HCT116 (cell line): ENCODE measurements around the gene UGT2B7. TPM values are rescaled to one million over a fixed set of nuclear protein-coding genes. Genes with fewer than 3 reads are reported as not detected.
A peak's percentile ranks its signal among the peaks of the same experiment; 100 is the strongest.

Experiments
- ATAC-seq: fragments of 200-7000 bp; cut with Tn5 transposase; 2 replicates; pipeline ENCODE4 v1.9.1; 2020; ENCODE audit warnings: mild to moderate bottlenecking, moderate library complexity
- BruUV-seq: library from RNA; stranded (reverse); fragments of 400-500 nt; replicated peaks from 2 replicates; lab custom pipeline; 2021; lab: Mats Ljungman, UMichigan
- CTCF ChIA-PET: fragments of 300-600 bp; sonication (Branson Sonifier 250); formaldehyde crosslinking; loops from one replicate; lab custom pipeline; 2021; ENCODE audit warnings: antibody characterized with exemption; lab: Charles Lee
- POLR2A ChIA-PET: fragments of 300-600, 350-600 bp; sonication (Branson Sonifier 250); formaldehyde crosslinking; loops from one replicate; lab custom pipeline; 2021; ENCODE audit warnings: antibody characterized with exemption; lab: Charles Lee
- RAD21 ChIA-PET, 2 experiments: fragments of 300-600 bp; sonication (Branson Sonifier 250); formaldehyde crosslinking; loops; one replicate each; lab custom pipeline; 2023; ENCODE audit warnings: low total read pairs in 2 of 2; ENCODE audit not compliant: uncharacterized antibody in 2 of 2, unreplicated experiment in 2 of 2, low non-redundant PET in 1 of 2; lab: Charles Lee
- DNase-seq: peaks from one replicate; pipeline ENCODE4 v3.0.0-alpha.2; 2010; ENCODE audit warnings: low read depth, low spot score
- H2AFZ ChIP-seq: fragments of 200-600 bp; shearing (Covaris generic), sonication (generic); 2 replicates; pipeline ENCODE4 v1.6.1; 2017; ENCODE audit warnings: low read depth, mixed run types, mixed read lengths, antibody characterized with exemption, low read length; ENCODE audit not compliant: poor library complexity, severe bottlenecking
- H3K27ac ChIP-seq: 2 replicates; pipeline ENCODE4 v1.5.1; 2012; ENCODE audit warnings: low read depth, low read length
- H3K27me3 ChIP-seq: fragments of 200-600 bp; sonication (generic); 2 replicates; pipeline ENCODE4 v1.6.1; 2016; ENCODE audit warnings: mixed run types, low read length, mixed read lengths; ENCODE audit not compliant: insufficient read depth
- H3K36me3 ChIP-seq, 2 experiments: fragments of 200-500 bp in 1 of 2; fragments of 200-600 bp in 1 of 2; sonication (Bioruptor generic) in 1 of 2; sonication (generic) in 1 of 2; 2 replicates each; pipeline versions ENCODE4 v1.5.1 to v1.6.1; 2014 to 2016; ENCODE audit warnings: low read length in 2 of 2, inconsistent platforms in 1 of 2, mixed read lengths in 1 of 2, mixed run types in 1 of 2; ENCODE audit not compliant: insufficient read depth in 2 of 2, control insufficient read depth in 1 of 2
- H3K4me1 ChIP-seq, 2 experiments: fragments of 200-600 bp in 1 of 2; sonication (generic) in 1 of 2; 2 replicates each; pipeline versions ENCODE4 v1.5.1 to v1.6.1; 2012 to 2017; ENCODE audit warnings: low read length in 2 of 2, inconsistent platforms in 1 of 2, mild to moderate bottlenecking in 1 of 2, mixed read lengths in 1 of 2, mixed run types in 1 of 2, moderate library complexity in 1 of 2; ENCODE audit not compliant: insufficient read depth in 2 of 2, control insufficient read depth in 1 of 2
- H3K4me2 ChIP-seq: fragments of 200-600 bp; sonication (generic); 2 replicates; pipeline ENCODE4 v1.6.1; 2017; ENCODE audit warnings: mixed run types, low read length, mixed read lengths
- H3K4me3 ChIP-seq, 2 experiments: fragments of 200-600 bp in 1 of 2; sonication (generic) in 1 of 2; replicated peaks in 1 of 2; 2 replicates each; pipeline ENCODE4 v1.5.1; 2011 to 2016; ENCODE audit warnings: low read length in 2 of 2, control low read depth in 1 of 2, low read depth in 1 of 2, mild to moderate bottlenecking in 1 of 2, mixed read lengths in 1 of 2, mixed run types in 1 of 2
- H3K79me2 ChIP-seq: fragments of 200-600 bp; sonication (generic); 2 replicates; pipeline ENCODE4 v1.6.1; 2017; ENCODE audit warnings: mild to moderate bottlenecking, mixed run types, low read length, moderate library complexity, mixed read lengths; ENCODE audit not compliant: insufficient read depth
- H3K9ac ChIP-seq: fragments of 200-600 bp; sonication (generic); 2 replicates; pipeline ENCODE4 v1.6.1; 2016; ENCODE audit warnings: low read length, mixed read lengths
- H3K9me2 ChIP-seq: fragments of 200-600 bp; sonication (generic), shearing (Covaris generic); 2 replicates; pipeline ENCODE4 v1.6.1; 2017; ENCODE audit warnings: mixed run types, mild to moderate bottlenecking, moderate library complexity; ENCODE audit not compliant: insufficient read depth
- H3K9me3 ChIP-seq, 2 experiments: fragments of 200-500 bp in 1 of 2; fragments of 200-600 bp in 1 of 2; sonication (Bioruptor generic) in 1 of 2; sonication (generic) in 1 of 2; 2 replicates each; pipeline ENCODE4 v1.6.1; 2014 to 2017; ENCODE audit warnings: low read length in 2 of 2, mixed read lengths in 2 of 2, inconsistent platforms in 1 of 2, low read depth in 1 of 2, mild to moderate bottlenecking in 1 of 2, mixed run types in 1 of 2, moderate library complexity in 1 of 2; ENCODE audit not compliant: control insufficient read depth in 1 of 2, insufficient read depth in 1 of 2
- H4K20me1 ChIP-seq: fragments of 200-600 bp; sonication (generic), shearing (Covaris generic); 2 replicates; pipeline ENCODE4 v1.6.1; 2017; ENCODE audit warnings: mixed run types, mild to moderate bottlenecking, moderate library complexity; ENCODE audit not compliant: insufficient read depth
- CEBPB ChIP-seq: IDR thresholded peaks from 2 replicates; pipeline ENCODE4 v1.6.1; 2012; ENCODE audit warnings: low read depth
- ELF1 ChIP-seq: IDR thresholded peaks from 2 replicates; pipeline ENCODE4 v1.6.1; 2012; ENCODE audit warnings: low read depth, borderline replicate concordance
- EZH2phosphoT487 ChIP-seq: fragments of 200-600 bp; IDR thresholded peaks from 2 replicates; pipeline ENCODE4 v1.6.1; 2018; ENCODE audit warnings: antibody characterized with exemption, borderline replicate concordance
- FOSL1 ChIP-seq: IDR thresholded peaks from 2 replicates; pipeline ENCODE4 v1.6.1; 2012; ENCODE audit warnings: low read depth
- POLR2AphosphoS5 ChIP-seq: IDR thresholded peaks from 2 replicates; pipeline ENCODE4 v1.6.1; 2011; ENCODE audit warnings: mild to moderate bottlenecking, low read depth, low read length, moderate library complexity
- RAD21 ChIP-seq: IDR thresholded peaks from 2 replicates; pipeline ENCODE4 v1.6.1; 2012; ENCODE audit warnings: low read depth, mild to moderate bottlenecking
- YY1 ChIP-seq: IDR thresholded peaks from 2 replicates; pipeline ENCODE4 v1.6.1; 2011; ENCODE audit warnings: low read length, low read depth, moderate library complexity, mild to moderate bottlenecking; ENCODE audit not compliant: insufficient replicate concordance; ENCODE audit errors: extremely low read depth
- intact Hi-C: fragments of 100-400 bp; cut with micrococcal nuclease; formaldehyde crosslinking; loops from 2 replicates; pipeline ENCODE4 v1.10.0; 2022
- total RNA-seq: library from RNA; stranded (reverse); gene quantifications from one replicate; pipeline ENCODE4 v1.2.1, GENCODE V29; 2021; ENCODE audit not compliant: unreplicated experiment
- TF ChIP-seq, protein P1 (sequence below), 3 experiments: fragments of 200-600 bp in 1 of 3; sonication (generic) in 1 of 3; IDR thresholded peaks in 2 of 3; conservative IDR thresholded peaks in 1 of 3; 2 replicates each; pipeline ENCODE4 v1.5.1; 2012 to 2017; ENCODE audit warnings: low read depth in 2 of 3, low read length in 2 of 3, antibody characterized with exemption in 1 of 3, borderline replicate concordance in 1 of 3, control low read depth in 1 of 3, mild to moderate bottlenecking in 1 of 3, mixed read lengths in 1 of 3, mixed run types in 1 of 3, moderate library complexity in 1 of 3; ENCODE audit not compliant: insufficient read depth in 1 of 3
- TF ChIP-seq, protein P2 (sequence below): IDR thresholded peaks from 2 replicates; pipeline ENCODE4 v1.6.1; 2011; ENCODE audit warnings: mild to moderate bottlenecking, low read length, moderate library complexity; ENCODE audit not compliant: insufficient replicate concordance; ENCODE audit errors: extremely low read depth

Gene UGT2B7
- total RNA-seq, 1 experiment from 2014 or later = not detected

DNA sequence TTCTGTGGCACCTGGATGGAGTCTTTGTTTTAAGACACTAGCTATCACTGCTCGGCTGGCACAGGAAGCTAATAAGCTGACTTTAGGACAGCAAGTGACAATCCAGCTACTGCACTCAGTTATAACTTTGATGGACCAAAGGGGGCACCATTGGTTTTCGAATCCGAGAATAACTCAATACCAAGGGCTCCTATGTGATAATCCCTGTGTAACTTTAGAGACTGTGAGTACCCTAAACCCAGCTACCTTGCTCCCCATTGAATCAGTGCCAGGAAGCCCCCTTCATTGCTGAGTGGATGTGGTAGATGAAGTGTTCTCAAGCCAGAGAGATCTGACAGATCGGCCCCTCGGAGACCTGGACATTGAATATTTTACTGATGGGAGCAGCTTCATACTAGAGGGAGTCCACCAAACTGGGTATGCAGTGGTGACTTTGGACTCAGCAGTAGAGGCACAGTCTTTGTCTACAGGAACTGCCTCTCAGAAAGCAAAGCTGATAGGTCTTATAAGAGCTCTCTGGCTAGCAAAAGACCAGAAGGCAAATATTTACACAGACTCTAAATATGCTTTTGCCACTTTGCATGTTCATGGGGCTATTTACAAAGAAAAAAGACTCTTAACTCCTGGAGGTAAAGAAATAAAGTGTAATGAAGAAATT, 35.5 kb upstream of the UGT2B7 start:
- DNase-seq = no peak
- POLR2A ChIA-PET = no interaction called here
- TF ChIP-seq CEBPB = no peak
- TF ChIP-seq, protein P1, sequence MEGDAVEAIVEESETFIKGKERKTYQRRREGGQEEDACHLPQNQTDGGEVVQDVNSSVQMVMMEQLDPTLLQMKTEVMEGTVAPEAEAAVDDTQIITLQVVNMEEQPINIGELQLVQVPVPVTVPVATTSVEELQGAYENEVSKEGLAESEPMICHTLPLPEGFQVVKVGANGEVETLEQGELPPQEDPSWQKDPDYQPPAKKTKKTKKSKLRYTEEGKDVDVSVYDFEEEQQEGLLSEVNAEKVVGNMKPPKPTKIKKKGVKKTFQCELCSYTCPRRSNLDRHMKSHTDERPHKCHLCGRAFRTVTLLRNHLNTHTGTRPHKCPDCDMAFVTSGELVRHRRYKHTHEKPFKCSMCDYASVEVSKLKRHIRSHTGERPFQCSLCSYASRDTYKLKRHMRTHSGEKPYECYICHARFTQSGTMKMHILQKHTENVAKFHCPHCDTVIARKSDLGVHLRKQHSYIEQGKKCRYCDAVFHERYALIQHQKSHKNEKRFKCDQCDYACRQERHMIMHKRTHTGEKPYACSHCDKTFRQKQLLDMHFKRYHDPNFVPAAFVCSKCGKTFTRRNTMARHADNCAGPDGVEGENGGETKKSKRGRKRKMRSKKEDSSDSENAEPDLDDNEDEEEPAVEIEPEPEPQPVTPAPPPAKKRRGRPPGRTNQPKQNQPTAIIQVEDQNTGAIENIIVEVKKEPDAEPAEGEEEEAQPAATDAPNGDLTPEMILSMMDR (IDR thresholded peaks at IDR 0.05 in 2 of 3, conservative IDR thresholded peaks at IDR 0.05 in 1 of 3; ENCODE audit: borderline replicate concordance in 1 of 3, insufficient read depth in 1 of 3, low read depth in 2 of 3, low read length in 2 of 3) = 0 out of 6 replicates have a peak, but pooled peaks of 1 of the 3 experiments have one; percentile 19
- TF ChIP-seq, all 23 proteins: peak for 1
- no peak overlapping the region for H2AFZ ChIP-seq
- no peaks in the 10 kb centered on the region for H3K4me1 ChIP-seq
- ATAC-seq = peak; percentile 57; the same call in 1 of the 2 replicates
- no peaks in the 10 kb centered on the region for H3K27me3 ChIP-seq
- H3K79me2 ChIP-seq = no peaks in the 10 kb centered on the region
- H3K4me2 ChIP-seq = no peak overlapping the region
- ChIA-PET RAD21 (interaction anchor here in 1 of 2 experiments (0.6 kb wide), 1 partner anchor 275 kb away, joined by 5 read pairs; no protein-coding TSS in a partner anchor), CTCF (no interaction called here)
- H3K27ac ChIP-seq = no peak overlapping the region
- intact Hi-C loops = no loop called here
- no peak overlapping the region for H3K9ac ChIP-seq
- BruUV-seq = no TSS peak
- H3K9me2 ChIP-seq = no peaks in the 10 kb centered on the region
- H3K4me3 ChIP-seq = no peak overlapping the region
- H3K9me3 ChIP-seq = no peaks in the 10 kb centered on the region
- no peaks in the 10 kb centered on the region for H3K36me3 ChIP-seq
- no peaks in the 10 kb centered on the region for H4K20me1 ChIP-seq

- H3K36me3 ChIP-seq = no peaks in the 10 kb centered on the region
- intact Hi-C loops = no loop called here
- TF ChIP-seq ELF1 = no peak
- TF ChIP-seq FOSL1 = no peak
- TF ChIP-seq RAD21 = no peak
- TF ChIP-seq EZH2phosphoT487 = no peak
- TF ChIP-seq, protein P2, sequence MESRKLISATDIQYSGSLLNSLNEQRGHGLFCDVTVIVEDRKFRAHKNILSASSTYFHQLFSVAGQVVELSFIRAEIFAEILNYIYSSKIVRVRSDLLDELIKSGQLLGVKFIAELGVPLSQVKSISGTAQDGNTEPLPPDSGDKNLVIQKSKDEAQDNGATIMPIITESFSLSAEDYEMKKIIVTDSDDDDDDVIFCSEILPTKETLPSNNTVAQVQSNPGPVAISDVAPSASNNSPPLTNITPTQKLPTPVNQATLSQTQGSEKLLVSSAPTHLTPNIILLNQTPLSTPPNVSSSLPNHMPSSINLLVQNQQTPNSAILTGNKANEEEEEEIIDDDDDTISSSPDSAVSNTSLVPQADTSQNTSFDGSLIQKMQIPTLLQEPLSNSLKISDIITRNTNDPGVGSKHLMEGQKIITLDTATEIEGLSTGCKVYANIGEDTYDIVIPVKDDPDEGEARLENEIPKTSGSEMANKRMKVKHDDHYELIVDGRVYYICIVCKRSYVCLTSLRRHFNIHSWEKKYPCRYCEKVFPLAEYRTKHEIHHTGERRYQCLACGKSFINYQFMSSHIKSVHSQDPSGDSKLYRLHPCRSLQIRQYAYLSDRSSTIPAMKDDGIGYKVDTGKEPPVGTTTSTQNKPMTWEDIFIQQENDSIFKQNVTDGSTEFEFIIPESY = no peak
- no peak for TF ChIP-seq POLR2AphosphoS5
- TF ChIP-seq, protein P1 (IDR thresholded peaks at IDR 0.05 in 2 of 3, conservative IDR thresholded peaks at IDR 0.05 in 1 of 3; ENCODE audit: borderline replicate concordance in 1 of 3, insufficient read depth in 1 of 3, low read depth in 2 of 3, low read length in 2 of 3) = no peak
- TF ChIP-seq YY1 = no peak
- TF ChIP-seq, all 23 proteins: peak for 0
- H3K79me2 ChIP-seq = no peaks in the 10 kb centered on the region
- H3K9me3 ChIP-seq = no peaks in the 10 kb centered on the region
- no peak overlapping the region for H2AFZ ChIP-seq
- no peak for DNase-seq
- ATAC-seq = no peak
- H3K4me2 ChIP-seq = no peak overlapping the region
- ChIA-PET RAD21 (no interaction called here), CTCF (no interaction called here), POLR2A (no interaction called here)
- H3K4me1 ChIP-seq = no peaks in the 10 kb centered on the region
- H3K4me3 ChIP-seq = no peak overlapping the region
- no peak overlapping the region for H3K9ac ChIP-seq
- no peak overlapping the region for H3K27ac ChIP-seq
- no peaks in the 10 kb centered on the region for H4K20me1 ChIP-seq
- H3K27me3 ChIP-seq = no peaks in the 10 kb centered on the region
- BruUV-seq = no TSS peak
- no peaks in the 10 kb centered on the region for H3K9me2 ChIP-seq
Measured at GRCh38 chr4:69064391-69064790, 31.9 kb upstream of the UGT2B7 start.
